ENCODE measurements around the gene SEMA3E. TPM values are rescaled to one million over a fixed set of nuclear protein-coding genes. Genes with fewer than 3 reads are reported as not detected.
A peak's percentile ranks its signal among the peaks of the same experiment; 100 is the strongest.

Gene SEMA3E
- total RNA-seq, 4 donors from 2014 or later = 22.1 to 42.6 (median 25.0) TPM

- 85 to 86% methylated on average over 4 of the region's 4 CpGs for WGBS, 2 donors (ENCODE audit: low coverage in 1 of 2)
- Histone ChIP-seq H3K36me3 (no peaks in the 10 kb centered on the region), H3K9me3 (no peaks in the 10 kb centered on the region), H3K27me3 (no peaks in the 10 kb centered on the region), H3K4me3 (no peak overlapping the region), H3K27ac (no peak overlapping the region), H3K4me1 (peaks cover 0 to 20% (median 3%) of the 10 kb centered on the region in 3 donors)
- no peak for ATAC-seq
- no peak for TF ChIP-seq CTCF (IDR thresholded peaks at IDR 0.05)
- no peak for TF ChIP-seq POLR2A (IDR thresholded peaks at IDR 0.05)
- no peak for TF ChIP-seq EP300 (IDR thresholded peaks at IDR 0.05)
- no peak for TF ChIP-seq POLR2AphosphoS5 (IDR thresholded peaks at IDR 0.05)
Measured at GRCh38 chr7:83588602-83589240, 60.2 kb downstream of the SEMA3E start.

DNA sequence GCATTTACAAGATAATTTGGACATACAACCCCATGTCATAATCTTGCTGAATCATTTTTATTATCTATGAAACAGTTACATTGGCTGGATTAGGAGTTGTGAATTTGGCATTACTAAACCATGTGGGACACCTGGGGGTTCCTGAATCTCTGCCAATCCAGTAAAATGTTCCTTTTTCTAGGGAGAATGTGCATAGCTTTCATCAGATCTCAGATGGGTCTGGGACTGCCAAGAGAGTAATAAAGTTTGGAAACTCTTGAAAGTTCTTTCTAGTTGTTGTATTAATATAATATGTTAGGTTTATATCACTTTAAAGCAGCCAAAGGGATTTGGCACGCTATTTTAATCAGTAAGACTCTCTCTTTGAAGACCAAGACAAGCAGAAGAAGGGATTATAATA, 62.7 kb downstream of the SEMA3E start:
- H3K27ac ChIP-seq = no peak overlapping the region
- ATAC-seq = no peak
- 0 to 20% methylated on average over 1 of the region's 1 CpG for WGBS, 2 donors (ENCODE audit: low coverage in 1 of 2)
- no peaks in the 10 kb centered on the region for H3K27me3 ChIP-seq
- H3K9me3 ChIP-seq = no peaks in the 10 kb centered on the region
- no peaks in the 10 kb centered on the region for H3K36me3 ChIP-seq
- peak overlapping the region in 1 of 2 donors; percentile 18 for H3K4me3 ChIP-seq
- TF ChIP-seq EP300 (IDR thresholded peaks at IDR 0.05) (no peak), POLR2A (IDR thresholded peaks at IDR 0.05) (no peak), POLR2AphosphoS5 (IDR thresholded peaks at IDR 0.05) (no peak), CTCF (IDR thresholded peaks at IDR 0.05) (no peak)
- H3K4me1 ChIP-seq = peaks cover 0 to 20% (median 3%) of the 10 kb centered on the region in 3 donors

- Histone ChIP-seq H3K27me3 (no peaks in the 10 kb centered on the region), H3K27ac (no peak overlapping the region), H3K9me3 (no peaks in the 10 kb centered on the region), H3K4me3 (no peak overlapping the region), H3K4me1 (peaks cover 0 to 12% (median 3%) of the 10 kb centered on the region in 3 donors), H3K36me3 (no peaks in the 10 kb centered on the region)
- ATAC-seq = no peak
- TF ChIP-seq CTCF (IDR thresholded peaks at IDR 0.05) (no peak), POLR2A (IDR thresholded peaks at IDR 0.05) (no peak), POLR2AphosphoS5 (IDR thresholded peaks at IDR 0.05) (no peak), EP300 (IDR thresholded peaks at IDR 0.05) (no peak)
- 77 to 90% methylated on average over 3 of the region's 3 CpGs for WGBS, 2 donors (ENCODE audit: low coverage in 1 of 2)
Measured at GRCh38 chr7:83581667-83582435, 67.1 kb downstream of the SEMA3E start.

GRCh38 chr7:83579740-83580139, 69.2 kb downstream of the SEMA3E start:
- no peaks in the 10 kb centered on the region for H3K36me3 ChIP-seq
- ATAC-seq = no peak
- TF ChIP-seq EP300 (IDR thresholded peaks at IDR 0.05) (no peak), CTCF (IDR thresholded peaks at IDR 0.05) (no peak), POLR2AphosphoS5 (IDR thresholded peaks at IDR 0.05) (no peak), POLR2A (IDR thresholded peaks at IDR 0.05) (no peak)
- no peaks in the 10 kb centered on the region for H3K4me1 ChIP-seq
- no peaks in the 10 kb centered on the region for H3K27me3 ChIP-seq
- no peak overlapping the region for H3K27ac ChIP-seq
- no peaks in the 10 kb centered on the region for H3K9me3 ChIP-seq
- H3K4me3 ChIP-seq = no peak overlapping the region
- whole genome bisulfite sequencing, 2 donors (ENCODE audit: low coverage in 1 of 2) = 58 to 72% methylated on average over 5 of the region's 5 CpGs

GRCh38 chr7:83575436-83575835, 73.5 kb downstream of the SEMA3E start:
- WGBS, 2 donors (ENCODE audit: low coverage in 1 of 2) = 40 to 42% methylated on average over 3 of the region's 3 CpGs
- Histone ChIP-seq H3K27me3 (no peaks in the 10 kb centered on the region), H3K36me3 (no peaks in the 10 kb centered on the region), H3K4me1 (no peaks in the 10 kb centered on the region), H3K27ac (no peak overlapping the region), H3K9me3 (no peaks in the 10 kb centered on the region), H3K4me3 (no peak overlapping the region)
- TF ChIP-seq POLR2AphosphoS5 (IDR thresholded peaks at IDR 0.05) (no peak), EP300 (IDR thresholded peaks at IDR 0.05) (no peak), POLR2A (IDR thresholded peaks at IDR 0.05) (no peak), CTCF (IDR thresholded peaks at IDR 0.05) (no peak)
- ATAC-seq = no peak
